Ascending aorta (tissue), 2 donors: ENCODE data around the gene LRRC10B. TPM values are rescaled to one million over a fixed set of nuclear protein-coding genes. Genes with fewer than 3 reads are reported as not detected.
"Not testable (repeated sequence)": the region's sequence is repeated elsewhere in the genome, so short reads cannot be mapped to it uniquely, and the experiment has no call there.

Experiments used
- DNase-seq, 2 donors: peaks; one replicate each; pipeline ENCODE4 v3.0.0-alpha.2; 2019; ENCODE audit warnings: low spot score in 2 of 2
- H3K27ac ChIP-seq, 2 donors: fragments of 200-600 bp; sonication (generic); one replicate each; pipeline ENCODE4 v1.5.1; 2016 to 2017; ENCODE audit warnings: mild to moderate bottlenecking in 1 of 2
- H3K27me3 ChIP-seq: fragments of 200-600 bp; sonication (generic); one replicate; pipeline ENCODE4 v1.5.1; 2017
- H3K36me3 ChIP-seq, 2 donors: fragments of 200-600 bp; sonication (generic); one replicate each; pipeline ENCODE4 v1.5.1; 2016
- H3K4me1 ChIP-seq, 2 donors: fragments of 200-600 bp; sonication (generic); one replicate each; pipeline ENCODE4 v1.5.1; 2016 to 2017; ENCODE audit warnings: mild to moderate bottlenecking in 1 of 2
- H3K4me3 ChIP-seq, 2 donors: fragments of 200-600 bp; sonication (generic); one replicate each; pipeline ENCODE4 v1.5.1; 2016 to 2017; ENCODE audit warnings: mild to moderate bottlenecking in 1 of 2
- H3K9me3 ChIP-seq, 2 donors: fragments of 200-600 bp; sonication (generic); one replicate each; pipeline ENCODE4 v1.5.1; 2016
- CTCF ChIP-seq, 3 experiments: fragments of 200-600 bp in 2 of 3; fragments of 450-650 bp in 1 of 3; sonication (generic) in 2 of 3; IDR thresholded peaks; one replicate each; pipeline ENCODE4 v1.5.1; 2016 to 2019; ENCODE audit warnings: antibody characterized with exemption in 3 of 3, mild to moderate bottlenecking in 1 of 3, moderate library complexity in 1 of 3
- intact Hi-C: fragments of 100-400 bp; cut with DNase I; formaldehyde crosslinking; loops from one replicate; pipeline ENCODE4 v1.15.1; 2023
- total RNA-seq: library from RNA; depleted of rRNA; stranded (reverse); fragments of >200 nt; gene quantifications from one replicate; pipeline ENCODE4 v1.1.0, GENCODE V29; 2016

Gene LRRC10B
- total RNA-seq, 1 donor from 2014 or later, result 0.85 TPM

GRCh38 chr11:61477126-61477525, 31.4 kb upstream of the LRRC10B start:
- no peaks in the 10 kb centered on the region for H3K27me3 ChIP-seq
- intact Hi-C loops, result no loop called here
- H3K27ac ChIP-seq, result no peak overlapping the region
- peaks cover 0 to 10% of the 10 kb centered on the region in 2 donors for H3K4me1 ChIP-seq
- H3K9me3 ChIP-seq, result no peaks in the 10 kb centered on the region
- no peaks in the 10 kb centered on the region for H3K36me3 ChIP-seq
- no peak for DNase-seq
- no peak overlapping the region for H3K4me3 ChIP-seq
- TF ChIP-seq CTCF (IDR thresholded peaks at IDR 0.05), result no peak

- intact Hi-C loops, result loop anchor here (1.0 to 2.0 kb wide), 2 partner anchors 39 to 161 kb away; no protein-coding TSS in a partner anchor
- no peak for DNase-seq
- Histone ChIP-seq H3K27ac (no peak overlapping the region), H3K9me3 (no peaks in the 10 kb centered on the region), H3K4me3 (no peak overlapping the region), H3K36me3 (no peaks in the 10 kb centered on the region), H3K27me3 (no peaks in the 10 kb centered on the region), H3K4me1 (peaks cover 0 to 6% of the 10 kb centered on the region in 2 donors)
- TF ChIP-seq CTCF (IDR thresholded peaks at IDR 0.05), result peak; percentile 82 to 96 (median 95)
Observed at GRCh38 chr11:61477727-61478148, 30.8 kb upstream of the LRRC10B start.

- H3K4me1 ChIP-seq, H3K4me3 ChIP-seq, H3K27me3 ChIP-seq, H3K36me3 ChIP-seq, H3K9me3 ChIP-seq, DNase-seq, H3K27ac ChIP-seq: not testable (repeated sequence)
- intact Hi-C loops, result loop anchor here (2.0 kb wide), 1 partner anchor 159 kb away; no protein-coding TSS in a partner anchor
Observed at GRCh38 chr11:61479360-61480058, 29.0 kb upstream of the LRRC10B start.

- intact Hi-C loops, result no loop called here
Observed at GRCh38 chr11:61480261-61480993, 28.1 kb upstream of the LRRC10B start.

GRCh38 chr11:61480994-61481335, 27.6 kb upstream of the LRRC10B start:
- no peak overlapping the region for H3K27ac ChIP-seq
- DNase-seq, result no peak
- no peak for TF ChIP-seq CTCF (IDR thresholded peaks at IDR 0.05)
- no peaks in the 10 kb centered on the region for H3K9me3 ChIP-seq
- intact Hi-C loops, result no loop called here
- H3K4me3 ChIP-seq, result no peak overlapping the region
- peaks cover 0 to 4% of the 10 kb centered on the region in 2 donors for H3K4me1 ChIP-seq
- no peaks in the 10 kb centered on the region for H3K36me3 ChIP-seq
- no peaks in the 10 kb centered on the region for H3K27me3 ChIP-seq

More at GRCh38 chr11:61480261-61480993, 28.1 kb upstream of the LRRC10B start:
- no peak overlapping the region for H3K4me3 ChIP-seq
- H3K27me3 ChIP-seq, result no peaks in the 10 kb centered on the region
- H3K4me1 ChIP-seq, result peaks cover 0 to 4% of the 10 kb centered on the region in 2 donors
- DNase-seq, result no peak
- TF ChIP-seq CTCF (IDR thresholded peaks at IDR 0.05), result no peak
- H3K27ac ChIP-seq, result no peak overlapping the region
- no peaks in the 10 kb centered on the region for H3K36me3 ChIP-seq
- no peaks in the 10 kb centered on the region for H3K9me3 ChIP-seq

GRCh38 chr11:61481806-61482205, 26.7 kb upstream of the LRRC10B start:
- Histone ChIP-seq H3K4me3 (no peak overlapping the region), H3K9me3 (no peaks in the 10 kb centered on the region), H3K36me3 (no peaks in the 10 kb centered on the region), H3K4me1 (peaks cover 0 to 4% of the 10 kb centered on the region in 2 donors), H3K27ac (no peak overlapping the region), H3K27me3 (no peaks in the 10 kb centered on the region)
- no peak for DNase-seq
- no peak for TF ChIP-seq CTCF (IDR thresholded peaks at IDR 0.05)
- intact Hi-C loops, result no loop called here
